ENCODE measurements around the gene LCOR.
A peak's percentile ranks its signal among the peaks of the same experiment; 100 is the strongest.
"Not testable (repeated sequence)": the region's sequence is repeated elsewhere in the genome, so short reads cannot be mapped to it uniquely, and the experiment has no call there.

The LCOR gene

GRCh38 chr10:97016728-97017473 is 184.8 kb downstream of the LCOR start:
- peak; percentile 71 for DNase-seq

GRCh38 chr10:97017474-97017903 is 185.4 kb downstream of the LCOR start:
- DNase-seq: no peak

- DNase-seq: no peak
Measured at GRCh38 chr10:97018251-97019212, 186.4 kb downstream of the LCOR start.

- DNase-seq: no peak
Measured at GRCh38 chr10:97019213-97019844, 187.2 kb downstream of the LCOR start.

DNA sequence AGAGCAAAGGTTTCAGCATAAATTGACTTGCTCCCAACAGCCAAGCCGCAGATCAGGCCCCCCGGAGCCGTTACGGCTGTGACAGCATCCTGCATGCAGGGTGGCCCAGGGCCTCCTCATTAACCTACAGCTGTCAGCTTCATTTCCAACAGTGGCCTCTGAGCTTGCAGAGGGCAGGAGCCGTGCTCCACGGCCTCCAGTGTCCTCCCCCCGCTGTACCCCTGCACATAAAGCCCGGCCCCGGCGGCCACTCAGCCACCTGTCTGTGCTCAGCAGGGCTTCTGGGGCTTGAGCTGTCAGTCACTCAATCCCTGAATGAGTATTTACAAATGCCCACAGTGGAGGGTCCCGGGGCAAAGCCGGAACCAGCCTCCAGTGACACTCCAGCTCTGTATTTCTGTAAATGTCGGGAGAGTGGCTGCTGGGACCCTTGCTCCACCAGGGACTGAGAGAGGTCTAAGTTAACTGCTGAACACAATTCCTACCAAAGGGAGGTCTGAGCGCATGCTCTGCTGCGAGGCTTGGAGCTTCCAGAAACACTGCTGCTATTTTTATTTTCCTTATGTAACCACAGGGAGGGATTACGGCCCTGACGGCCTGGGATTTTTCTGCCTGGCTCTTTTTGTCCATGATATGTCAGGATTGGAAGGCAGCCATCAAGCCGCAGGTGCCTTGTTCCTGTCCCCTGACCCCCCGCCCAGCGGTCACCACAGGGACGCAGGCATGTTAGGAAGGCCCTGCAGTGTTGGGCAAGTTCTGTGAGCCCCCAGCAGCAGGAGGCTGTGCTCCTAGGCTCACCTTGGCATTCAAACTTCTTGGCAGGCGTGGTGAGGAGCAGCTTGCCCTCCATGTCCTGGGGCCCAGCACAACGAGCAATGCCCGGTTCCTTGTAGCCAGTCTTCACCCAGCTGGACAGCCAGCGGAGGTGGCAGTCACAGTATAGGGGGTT is 188.6 kb downstream of the LCOR start:
- DNase-seq: no peak

DNA sequence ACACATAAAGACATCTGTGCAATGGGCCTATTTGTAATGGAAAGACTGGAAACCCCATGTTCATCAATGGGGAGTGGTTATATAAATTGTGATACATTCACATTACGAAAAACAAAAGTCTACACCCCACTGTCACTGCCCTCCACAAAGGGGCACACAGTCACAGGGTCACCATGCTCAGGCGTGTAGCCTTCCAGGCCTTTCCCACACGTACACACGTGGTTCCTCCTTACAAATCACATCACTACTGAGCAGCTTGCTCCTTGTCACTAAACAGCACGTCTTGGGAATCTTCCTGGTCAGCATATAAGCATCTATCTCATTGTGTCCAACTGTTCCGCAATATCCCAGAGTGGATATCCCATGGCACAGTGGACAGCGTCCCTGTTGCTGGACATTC is 190.5 kb downstream of the LCOR start:
- no peak for DNase-seq

DNA sequence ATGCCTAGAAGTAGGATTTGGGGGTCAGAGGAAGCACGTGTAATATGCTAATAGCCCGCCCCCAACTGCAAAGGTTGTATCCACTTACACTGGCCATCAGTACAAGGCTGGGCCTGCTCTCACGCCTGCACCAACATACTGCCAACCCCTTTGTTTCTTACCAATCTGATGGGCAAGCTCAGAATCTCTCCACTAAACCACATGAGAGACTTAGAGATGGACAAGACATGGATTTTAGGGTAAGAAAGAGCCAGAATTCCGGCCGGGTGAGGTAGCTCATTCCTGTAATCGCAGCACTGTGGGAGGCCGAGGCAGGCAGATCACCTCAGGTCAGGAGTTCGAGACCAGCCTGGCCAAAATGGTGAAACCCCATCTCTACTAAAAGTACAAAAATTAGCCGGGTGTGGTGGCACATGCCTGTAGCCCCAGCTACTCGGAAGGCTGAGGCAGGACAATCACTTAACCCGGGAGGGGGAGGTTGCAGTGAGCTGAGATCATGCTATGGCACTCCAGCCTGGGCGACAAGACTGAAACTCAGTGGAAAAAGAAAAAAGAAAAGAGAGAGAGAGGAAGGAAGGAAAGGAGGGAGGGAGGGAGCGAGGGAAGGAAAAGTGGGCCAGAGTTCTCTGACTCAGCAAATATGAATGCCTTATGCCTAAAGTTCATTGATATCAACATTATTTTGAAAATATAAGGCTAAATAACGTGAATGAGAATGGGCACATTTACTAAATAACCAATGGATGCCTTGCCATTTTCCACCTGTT is 191.5 kb downstream of the LCOR start:
- no peak for DNase-seq

- DNase-seq: no peak
Measured at GRCh38 chr10:97024168-97025073, 192.3 kb downstream of the LCOR start.

DNA sequence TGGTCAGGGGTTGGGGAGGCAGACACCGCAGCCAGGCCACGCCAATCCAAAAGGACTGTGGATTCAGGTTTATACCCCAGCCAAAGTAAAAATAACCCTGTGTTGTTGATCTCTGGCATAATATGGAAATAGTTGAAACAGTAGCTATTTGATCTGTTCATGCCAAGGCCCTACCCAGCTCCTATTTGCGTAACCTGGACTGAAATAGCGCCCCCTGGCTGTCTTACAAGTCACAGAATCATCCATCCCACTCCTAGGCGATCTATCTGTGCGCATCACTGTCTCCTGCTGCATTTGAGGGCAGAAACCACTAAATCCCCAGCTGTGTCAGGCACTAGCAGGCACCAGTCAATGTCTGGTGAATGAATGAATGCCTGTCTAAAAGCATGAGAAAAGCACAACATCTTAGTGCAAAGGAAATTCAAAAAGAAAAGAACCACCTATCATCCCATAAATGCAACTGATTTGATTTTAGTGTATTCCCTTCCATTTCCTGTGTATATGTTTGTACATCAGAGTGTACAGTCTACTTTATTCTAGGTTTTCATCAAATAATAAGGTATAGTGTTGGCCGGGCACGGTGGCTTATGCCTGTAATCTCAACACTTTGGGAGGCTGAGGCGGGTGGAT is 193.6 kb downstream of the LCOR start:
- peak; percentile 78 for DNase-seq

GRCh38 chr10:97028126-97028831 is 196.2 kb downstream of the LCOR start:
- DNase-seq: no peak

- DNase-seq: no peak
Measured at GRCh38 chr10:97028832-97029178, 196.7 kb downstream of the LCOR start.

- no peak for DNase-seq
Measured at GRCh38 chr10:97029271-97029670, 197.2 kb downstream of the LCOR start.

DNA sequence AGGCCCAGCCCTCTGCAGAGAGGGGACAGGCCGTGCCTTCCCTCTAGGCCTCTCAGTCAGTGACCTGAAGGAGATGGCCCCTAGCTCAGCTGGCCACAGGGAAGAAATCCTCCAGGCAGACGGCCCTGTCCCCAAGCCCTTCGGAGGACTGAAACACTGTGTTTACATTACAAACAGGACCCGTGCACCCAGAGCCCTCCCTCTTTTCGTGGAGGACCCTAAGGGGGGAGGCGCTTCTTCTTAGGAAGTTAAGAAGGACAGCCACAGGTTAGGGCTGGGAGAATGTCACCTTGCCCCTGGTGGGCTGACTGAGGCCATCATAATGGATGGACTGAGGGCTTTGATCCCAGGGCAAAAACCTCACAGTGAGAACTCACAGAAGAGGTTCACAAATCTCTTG is 198.8 kb downstream of the LCOR start:
- DNase-seq: no peak

GRCh38 chr10:97031459-97031858 is 199.4 kb downstream of the LCOR start:
- DNase-seq: no peak

DNA sequence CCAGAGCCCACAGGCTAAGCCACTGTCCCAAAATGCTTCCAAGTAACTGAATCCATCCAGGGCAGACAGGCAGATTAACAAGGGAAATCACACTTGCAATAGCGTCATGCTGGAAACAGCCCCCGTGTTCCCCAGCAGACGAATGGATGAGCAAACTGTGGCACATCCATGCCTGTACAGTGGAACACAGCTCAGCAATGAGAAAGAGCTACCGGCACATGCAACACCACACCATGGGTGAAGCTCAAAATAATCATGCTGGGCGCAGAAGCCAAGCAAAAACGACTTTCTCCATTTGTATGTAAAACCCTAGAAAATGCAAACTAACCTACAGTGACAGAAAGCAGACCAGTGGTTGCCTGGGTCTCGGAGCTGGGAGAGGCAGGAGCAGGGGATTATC is 200.5 kb downstream of the LCOR start:
- DNase-seq: no peak

DNA sequence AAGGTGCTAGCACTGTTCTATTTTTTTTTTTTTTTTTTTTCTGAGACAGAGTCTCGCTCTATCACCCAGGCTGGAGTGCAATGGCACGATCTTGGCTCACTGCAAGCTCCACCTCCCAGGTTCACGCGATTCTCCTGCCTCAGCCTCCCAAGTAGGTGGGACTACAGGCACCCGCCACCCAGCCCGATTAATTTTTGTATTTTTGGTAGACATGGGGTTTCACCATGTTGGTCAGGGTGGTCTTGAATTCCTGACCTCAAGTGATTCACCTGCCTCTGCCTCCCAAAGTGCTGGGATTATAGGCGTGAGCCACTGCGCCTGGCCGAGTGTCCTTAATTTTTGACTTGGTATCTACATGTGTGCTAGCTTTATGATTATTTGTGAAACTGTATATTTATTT is 201.7 kb downstream of the LCOR start:
- DNase-seq: not testable (repeated sequence)

GRCh38 chr10:97034301-97034700 is 202.2 kb downstream of the LCOR start:
- no peak for DNase-seq

GRCh38 chr10:97034958-97035769 is 203.1 kb downstream of the LCOR start:
- no peak for DNase-seq
